ENCODE measurements around the gene CHGA. TPM values are rescaled to one million over a fixed set of nuclear protein-coding genes. Genes with fewer than 3 reads are reported as not detected.

CHGA gene
- total RNA-seq, 2 donors from 2014 or later, result 40.5 to 55.7 TPM

GRCh38 chr14:92929689-92930608 lies 7.0 kb downstream of the CHGA start:
- intact Hi-C loops (cut with DNase I), result no loop called here
- Histone ChIP-seq H3K4me3 (no peak overlapping the region), H3K27ac (no peak overlapping the region), H3K36me3 (no peaks in the 10 kb centered on the region), H3K4me1 (replicated peaks) (no peaks in the 10 kb centered on the region), H3K9me3 (no peaks in the 10 kb centered on the region), H3K27me3 (replicated peaks; ENCODE audit: insufficient read depth) (no peaks in the 10 kb centered on the region)
- TF ChIP-seq CTCF (IDR thresholded peaks at IDR 0.05), result no peak
- no peak for TF ChIP-seq POLR2AphosphoS5 (IDR thresholded peaks at IDR 0.05)
- no peak for TF ChIP-seq POLR2A (IDR thresholded peaks at IDR 0.05)
- WGBS, result 85% methylated on average over 14 of the region's 20 CpGs
- no peak for DNase-seq (ENCODE audit: low spot score)

- Histone ChIP-seq H3K27ac (no peak overlapping the region), H3K9me3 (no peaks in the 10 kb centered on the region), H3K4me1 (replicated peaks) (no peaks in the 10 kb centered on the region), H3K4me3 (no peak overlapping the region), H3K27me3 (replicated peaks; ENCODE audit: insufficient read depth) (no peaks in the 10 kb centered on the region), H3K36me3 (no peaks in the 10 kb centered on the region)
- intact Hi-C loops (cut with DNase I), result no loop called here
- DNase-seq (ENCODE audit: low spot score), result no peak
- WGBS, result 53% methylated on average over 8 of the region's 8 CpGs
- TF ChIP-seq POLR2A (IDR thresholded peaks at IDR 0.05) (no peak), POLR2AphosphoS5 (IDR thresholded peaks at IDR 0.05) (no peak), CTCF (IDR thresholded peaks at IDR 0.05) (no peak)
Observed at GRCh38 chr14:92930737-92931602, 8.0 kb downstream of the CHGA start.

GRCh38 chr14:92931681-92932447 lies 8.9 kb downstream of the CHGA start:
- TF ChIP-seq POLR2A (IDR thresholded peaks at IDR 0.05), result no peak
- no peak for TF ChIP-seq POLR2AphosphoS5 (IDR thresholded peaks at IDR 0.05)
- TF ChIP-seq CTCF (IDR thresholded peaks at IDR 0.05), result no peak
- Histone ChIP-seq H3K27ac (no peak overlapping the region), H3K36me3 (no peaks in the 10 kb centered on the region), H3K4me3 (no peak overlapping the region), H3K27me3 (replicated peaks; ENCODE audit: insufficient read depth) (no peaks in the 10 kb centered on the region), H3K9me3 (no peaks in the 10 kb centered on the region), H3K4me1 (replicated peaks) (no peaks in the 10 kb centered on the region)
- intact Hi-C loops (cut with DNase I), result no loop called here
- no peak for DNase-seq (ENCODE audit: low spot score)
- WGBS, result 85% methylated on average over 18 of the region's 18 CpGs

GRCh38 chr14:92932448-92933395 lies 9.8 kb downstream of the CHGA start:
- no peak overlapping the region for H3K4me3 ChIP-seq
- H3K27ac ChIP-seq, result no peak overlapping the region
- TF ChIP-seq CTCF (IDR thresholded peaks at IDR 0.05) (no peak), POLR2A (IDR thresholded peaks at IDR 0.05) (no peak), POLR2AphosphoS5 (IDR thresholded peaks at IDR 0.05) (no peak)
- intact Hi-C loops (cut with DNase I), result no loop called here
- no peaks in the 10 kb centered on the region for H3K36me3 ChIP-seq
- H3K27me3 ChIP-seq (replicated peaks; ENCODE audit: insufficient read depth), result no peaks in the 10 kb centered on the region
- 84% methylated on average over 35 of the region's 35 CpGs for WGBS
- no peak for DNase-seq (ENCODE audit: low spot score)
- H3K4me1 ChIP-seq (replicated peaks), result no peaks in the 10 kb centered on the region
- H3K9me3 ChIP-seq, result no peaks in the 10 kb centered on the region

Measured in prostate gland (tissue), 2 donors.